GM21825 (cell line): ENCODE data around the gene ADAMTS8.

ENCODE experiments used
- ATAC-seq: cut with Tn5 transposase; IDR thresholded peaks from one replicate; pipeline ENCODE4 v1.9.1; 2021; ENCODE audit warnings: mild to moderate bottlenecking, moderate library complexity; ENCODE audit not compliant: unreplicated experiment

ADAMTS8 gene

GRCh38 chr11:130420478-130421198 lies 7.8 kb downstream of the ADAMTS8 start:
- no peak for ATAC-seq

- ATAC-seq, result no peak
Observed at GRCh38 chr11:130418756-130419155, 9.7 kb downstream of the ADAMTS8 start.

GRCh38 chr11:130418210-130418609 lies 10.2 kb downstream of the ADAMTS8 start:
- no peak for ATAC-seq

- no peak for ATAC-seq
Observed at GRCh38 chr11:130416906-130417305, 11.5 kb downstream of the ADAMTS8 start.

DNA sequence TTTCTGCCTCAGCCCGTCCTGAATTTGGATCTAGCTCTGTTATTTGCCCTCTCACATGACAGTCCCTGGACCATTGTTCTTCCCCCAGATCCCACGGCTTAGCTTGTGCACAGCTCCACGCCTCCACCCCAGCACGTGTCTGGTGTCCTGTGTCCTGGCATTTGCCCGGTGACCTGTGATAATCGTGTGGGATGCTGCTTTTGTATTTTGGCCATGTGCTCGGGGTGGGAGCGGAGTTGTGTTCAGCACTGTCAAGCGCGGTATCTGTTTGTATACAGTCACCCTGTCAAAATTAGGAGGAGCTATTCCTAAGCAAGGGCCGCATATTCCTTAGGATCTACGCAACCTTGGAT lies 11.9 kb downstream of the ADAMTS8 start:
- no peak for ATAC-seq

DNA sequence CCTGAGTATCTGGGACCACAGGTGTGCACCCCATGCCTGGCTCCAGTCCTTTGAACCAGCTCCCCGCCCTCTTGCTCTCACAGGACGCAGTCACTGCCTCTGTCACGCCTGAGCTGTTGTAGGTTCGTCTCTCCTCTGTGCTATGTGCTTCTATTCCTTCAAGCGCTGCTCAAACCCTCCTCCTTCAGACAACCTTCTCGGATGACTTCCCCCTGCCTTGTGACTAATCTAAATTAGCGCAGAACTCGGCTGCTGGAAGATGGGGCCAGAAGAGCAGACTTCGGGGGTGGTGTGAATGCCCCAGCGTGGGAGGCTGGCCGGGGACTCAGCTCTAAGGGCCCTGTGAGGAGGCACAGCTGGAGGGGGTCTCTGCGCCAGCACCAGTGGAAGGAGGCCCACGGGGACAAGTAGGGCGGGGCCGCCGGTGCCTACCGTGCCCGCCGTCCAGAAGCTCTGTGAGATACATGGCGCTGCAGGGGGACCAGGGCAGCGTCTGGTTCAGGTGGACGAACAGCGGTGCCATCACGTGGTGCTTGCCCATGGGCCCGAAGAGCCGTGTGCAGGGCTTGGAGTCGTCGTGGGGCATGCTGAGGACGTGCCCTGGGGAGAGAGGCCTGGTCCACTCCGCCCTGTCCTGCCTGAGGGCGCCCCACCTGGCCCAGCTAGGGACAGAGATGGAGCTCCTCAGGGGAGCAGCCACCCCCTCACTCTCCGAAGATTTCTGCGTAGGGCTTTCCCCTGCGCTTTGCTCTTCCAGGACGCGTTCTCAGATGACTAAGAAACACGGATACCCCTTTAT lies 12.5 kb downstream of the ADAMTS8 start:
- no peak for ATAC-seq

DNA sequence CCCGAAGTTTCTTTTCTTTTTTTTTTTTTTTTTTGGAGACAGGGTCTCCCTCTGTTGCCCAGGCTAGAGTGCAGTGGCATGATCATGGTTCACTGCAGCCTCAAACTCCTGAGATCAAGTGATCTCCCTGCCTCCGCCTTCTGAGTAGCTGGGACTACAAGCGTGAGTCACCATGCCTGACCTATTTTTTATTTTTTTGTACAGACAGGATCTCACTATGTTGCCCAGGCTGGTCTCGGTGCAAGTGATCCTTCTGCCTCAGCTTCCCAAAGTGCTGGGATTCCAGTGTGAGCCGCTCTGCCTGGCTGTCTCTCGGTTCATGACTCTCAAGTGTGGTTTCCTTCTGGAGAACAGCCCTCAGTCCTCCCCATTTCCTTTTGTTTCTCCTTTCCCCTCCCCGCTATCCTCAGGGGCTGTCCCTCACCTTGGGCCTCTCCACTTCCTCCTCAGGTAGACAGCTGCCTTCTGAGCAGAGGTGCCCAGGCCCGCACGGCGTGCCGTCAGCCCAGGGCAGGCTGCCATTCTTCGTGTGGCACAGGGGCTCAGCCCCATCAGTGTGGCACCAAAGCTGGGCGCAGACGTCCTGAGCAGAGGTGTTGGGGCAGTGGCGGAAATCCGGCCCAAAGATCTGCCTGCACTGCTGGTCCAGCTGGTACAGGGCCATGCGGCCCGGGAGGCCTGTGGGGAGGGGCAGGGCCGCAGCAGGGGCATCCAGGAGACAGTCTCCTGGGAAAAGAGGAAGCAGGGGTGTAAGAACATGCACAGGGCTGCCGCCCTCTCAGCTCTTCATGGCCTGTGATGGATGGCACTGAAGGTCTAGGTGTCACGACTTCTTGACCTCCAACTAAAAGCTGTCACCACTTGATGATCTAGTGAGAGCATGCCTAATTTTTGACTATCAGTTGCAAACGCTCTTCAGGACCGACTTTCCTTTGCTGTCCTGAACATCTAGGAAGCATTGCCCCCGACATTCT lies 14.0 kb downstream of the ADAMTS8 start:
- ATAC-seq, result no peak

DNA sequence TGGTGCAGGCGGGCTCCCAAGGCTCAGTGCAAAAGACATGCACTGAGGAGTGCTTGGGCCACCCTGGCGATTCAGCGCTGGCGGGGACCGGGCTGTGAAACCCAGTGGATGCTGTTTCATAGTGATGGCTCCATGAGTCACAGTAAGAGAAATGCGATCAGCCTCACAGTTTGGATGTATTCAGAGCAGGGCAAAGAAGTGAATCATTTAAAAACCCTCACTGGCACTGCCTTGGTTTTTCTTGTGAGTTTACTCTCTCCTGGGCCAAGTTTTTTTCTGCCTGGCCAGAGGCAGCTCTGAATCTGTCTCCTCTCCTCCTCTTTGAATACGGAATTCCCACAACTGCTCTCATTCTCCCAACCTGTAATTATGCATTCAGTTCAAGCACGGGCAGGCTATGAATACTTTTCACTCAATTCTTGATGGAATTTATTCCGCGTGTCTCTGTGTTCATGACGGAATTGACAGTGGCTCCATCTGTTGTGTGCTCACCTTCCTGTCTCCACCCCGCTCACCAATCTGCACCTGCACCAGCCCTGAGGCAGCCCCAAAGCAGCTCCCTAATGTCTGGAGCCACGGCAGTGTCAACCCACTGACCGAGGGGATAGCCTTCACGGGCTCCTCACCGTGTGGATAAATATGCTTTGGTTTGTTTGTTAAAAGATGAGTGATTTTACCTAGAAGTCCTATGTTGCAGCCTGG lies 14.9 kb downstream of the ADAMTS8 start:
- ATAC-seq, result no peak

DNA sequence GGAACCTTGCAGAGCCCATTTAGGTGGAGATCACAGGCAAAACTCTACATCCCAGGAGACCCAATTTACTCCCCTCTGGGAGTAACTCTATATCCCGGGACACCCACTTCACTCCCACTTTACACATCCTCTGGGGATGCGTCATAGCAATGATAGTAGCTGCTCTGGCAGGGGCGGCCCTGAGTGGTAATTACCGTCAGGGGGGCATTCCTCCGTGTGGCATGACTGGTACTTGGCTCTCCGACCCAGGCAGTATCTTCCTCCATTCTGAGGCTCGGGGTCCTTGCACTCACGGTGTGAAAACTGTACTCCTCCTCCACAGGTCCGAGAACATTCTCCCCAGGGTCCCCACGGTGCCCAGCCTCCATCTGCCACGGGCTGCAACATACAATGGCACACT lies 17.2 kb downstream of the ADAMTS8 start:
- ATAC-seq, result no peak

GRCh38 chr11:130409594-130410388 lies 18.6 kb downstream of the ADAMTS8 start:
- no peak for ATAC-seq

- no peak for ATAC-seq
Observed at GRCh38 chr11:130408901-130409300, 19.5 kb downstream of the ADAMTS8 start.

DNA sequence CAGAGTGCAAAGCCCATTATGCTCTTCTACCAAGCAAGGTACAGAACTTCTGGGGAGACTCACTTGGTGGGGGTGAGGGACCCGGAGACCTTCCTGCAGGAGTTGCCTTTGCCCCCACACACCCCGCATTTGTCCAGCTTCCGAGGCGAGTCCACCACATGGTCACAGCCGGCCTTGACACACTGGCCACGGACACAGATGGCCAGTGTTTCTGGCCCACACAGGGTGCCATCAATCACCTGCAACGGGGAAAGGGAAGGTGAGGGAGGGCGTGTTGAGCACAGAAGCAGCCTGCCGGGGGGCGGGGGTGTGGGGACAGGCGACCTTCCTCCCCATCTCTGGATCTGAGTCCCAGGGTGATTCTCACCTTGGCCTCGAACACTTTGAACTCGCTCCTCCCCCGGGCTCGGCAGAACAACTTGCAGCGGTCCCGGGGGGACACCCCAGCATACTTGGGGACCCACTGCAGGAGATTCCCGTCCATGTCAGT lies 20.0 kb downstream of the ADAMTS8 start:
- no peak for ATAC-seq

DNA sequence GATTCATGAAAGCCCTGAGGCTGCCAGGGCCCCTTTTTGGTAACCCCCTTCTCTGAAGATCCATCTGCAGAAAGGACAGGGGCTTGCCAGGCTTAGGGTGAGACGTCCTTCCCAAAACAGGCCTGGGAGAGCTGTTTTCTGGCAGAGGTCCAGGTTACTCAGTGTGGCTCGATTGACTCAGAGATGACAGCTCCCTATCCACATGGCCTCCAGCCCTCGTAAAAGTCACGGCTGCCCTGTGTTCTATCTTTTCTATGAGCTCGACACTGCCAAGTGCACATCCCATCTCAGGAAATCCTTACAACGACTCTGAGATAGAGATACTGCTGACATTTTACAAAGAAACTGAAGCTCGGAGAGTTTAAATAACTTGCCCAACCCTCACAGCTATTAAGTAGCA lies 20.4 kb downstream of the ADAMTS8 start:
- ATAC-seq, result no peak

- ATAC-seq, result no peak
Observed at GRCh38 chr11:130405428-130405827, 23.0 kb downstream of the ADAMTS8 start.

DNA sequence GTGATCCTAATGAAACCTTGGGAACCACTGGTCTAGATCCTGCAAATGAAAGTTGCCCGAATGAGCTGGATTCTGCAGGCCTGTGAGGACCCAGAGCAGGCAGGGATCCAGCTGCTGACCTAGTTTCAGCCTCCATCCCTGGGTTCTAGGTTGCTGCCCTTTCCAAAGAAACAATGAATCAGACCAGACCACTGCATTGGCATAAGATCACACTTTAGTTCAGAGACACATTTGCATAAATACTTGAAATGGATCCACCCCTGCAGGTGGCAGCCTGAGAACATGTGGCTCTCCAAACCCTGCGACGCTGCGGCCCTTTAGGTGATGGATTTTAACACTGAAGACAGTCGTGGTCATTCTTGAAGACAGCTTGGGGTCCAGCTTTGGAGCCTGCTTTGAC lies 23.7 kb downstream of the ADAMTS8 start:
- no peak for ATAC-seq

GRCh38 chr11:130403967-130404366 lies 24.4 kb downstream of the ADAMTS8 start:
- ATAC-seq, result no peak

- no peak for ATAC-seq
Observed at GRCh38 chr11:130403271-130403804, 25.1 kb downstream of the ADAMTS8 start.

DNA sequence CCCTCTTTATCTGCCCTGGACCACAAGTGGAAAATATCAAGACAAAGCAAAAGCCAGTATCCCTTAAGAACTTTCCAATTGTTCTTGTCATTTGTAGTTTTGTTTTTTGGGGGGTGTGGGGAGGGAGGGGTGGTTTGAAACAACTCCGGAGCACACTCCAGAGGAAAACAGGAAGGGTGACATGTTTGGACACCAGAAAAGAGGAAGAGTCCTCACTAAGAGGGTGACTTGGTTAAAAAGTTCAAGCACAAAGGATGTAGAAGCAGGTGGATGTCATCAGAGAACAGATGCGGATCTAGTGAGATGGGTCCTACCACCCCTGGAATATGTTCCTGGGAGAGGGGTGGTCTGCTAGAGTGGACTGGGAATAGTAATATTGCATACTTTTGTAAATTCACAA lies 25.8 kb downstream of the ADAMTS8 start:
- no peak for ATAC-seq

DNA sequence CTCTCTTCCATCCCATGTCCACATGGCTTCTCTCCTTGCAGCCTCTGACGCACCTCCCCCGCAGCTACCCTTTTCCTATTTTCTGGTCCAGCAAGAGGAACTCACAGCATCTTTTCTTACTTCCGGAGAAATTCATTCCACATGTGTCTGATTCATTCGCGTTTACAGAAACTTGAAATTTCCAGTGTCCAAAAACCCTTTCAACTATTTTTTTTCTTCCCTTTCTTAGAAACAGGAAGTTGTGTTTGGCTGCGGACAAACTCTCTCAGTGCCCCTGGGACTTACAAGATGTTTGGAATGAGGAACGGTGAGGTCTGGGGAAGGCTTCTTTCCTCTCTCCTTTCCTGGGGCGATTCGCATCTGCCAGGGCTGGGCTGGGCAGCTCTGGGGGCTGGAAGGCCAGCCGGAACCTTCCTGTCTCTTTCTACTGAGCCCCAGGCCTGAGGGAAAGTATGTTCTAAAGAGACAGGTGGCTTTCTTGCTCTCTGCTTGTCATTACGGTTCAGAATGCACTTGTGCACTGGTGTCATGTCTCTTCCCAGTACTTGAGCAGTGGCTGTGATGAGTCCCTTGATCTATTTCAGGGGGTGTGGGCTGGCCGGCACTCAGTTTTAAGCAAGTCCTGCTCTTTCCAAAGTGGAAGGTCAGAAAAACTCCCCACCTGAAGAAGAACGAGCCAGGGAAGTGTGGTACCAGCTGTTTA lies 27.5 kb downstream of the ADAMTS8 start:
- ATAC-seq, result no peak
